ENCODE results near the gene KHSRP. TPM values are rescaled to one million over a fixed set of nuclear protein-coding genes. Genes with fewer than 3 reads are reported as not detected.

Gene KHSRP
- total RNA-seq, 4 donors from 2014 or later: 79.5 to 147 (median 119) TPM

DNA sequence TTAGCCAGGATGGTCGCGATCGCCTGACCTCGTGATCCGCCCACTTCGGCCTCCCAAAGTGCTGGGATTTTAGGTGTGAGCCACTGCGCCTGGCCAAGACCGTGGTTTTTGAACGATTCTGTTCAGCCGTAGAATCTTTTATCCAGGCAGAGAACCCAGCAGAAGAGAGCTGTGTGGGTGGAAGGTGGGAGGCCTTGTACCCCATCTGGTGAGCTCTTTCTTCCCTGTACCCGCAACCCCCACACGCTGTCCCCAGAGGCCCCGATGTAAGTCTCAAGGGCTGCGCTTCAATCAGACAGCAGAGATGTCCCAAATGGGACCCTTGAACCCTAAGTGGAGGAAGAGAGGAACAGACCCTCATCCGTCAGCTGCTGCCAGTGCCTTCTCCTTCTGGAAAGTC, 31.3 kb upstream of the KHSRP start:
- DNase-seq (ENCODE audit: low spot score in 2 of 2): no peak
- Histone ChIP-seq H3K27me3 (no peaks in the 10 kb centered on the region), H3K9me3 (peaks cover 0 to 27% (median 0%) of the 10 kb centered on the region in 4 donors), H3K4me1 (peaks cover 0 to 24% (median 9%) of the 10 kb centered on the region in 4 donors), H3K4me3 (no peak overlapping the region), H3K27ac (no peak overlapping the region), H3K36me3 (peaks cover 3 to 71% (median 9%) of the 10 kb centered on the region in 3 donors)
- WGBS, 2 donors: 96 to 98% methylated on average over 15 of the region's 15 CpGs
- TF ChIP-seq EP300 (IDR thresholded peaks at IDR 0.05): no peak
- TF ChIP-seq, protein P1, sequence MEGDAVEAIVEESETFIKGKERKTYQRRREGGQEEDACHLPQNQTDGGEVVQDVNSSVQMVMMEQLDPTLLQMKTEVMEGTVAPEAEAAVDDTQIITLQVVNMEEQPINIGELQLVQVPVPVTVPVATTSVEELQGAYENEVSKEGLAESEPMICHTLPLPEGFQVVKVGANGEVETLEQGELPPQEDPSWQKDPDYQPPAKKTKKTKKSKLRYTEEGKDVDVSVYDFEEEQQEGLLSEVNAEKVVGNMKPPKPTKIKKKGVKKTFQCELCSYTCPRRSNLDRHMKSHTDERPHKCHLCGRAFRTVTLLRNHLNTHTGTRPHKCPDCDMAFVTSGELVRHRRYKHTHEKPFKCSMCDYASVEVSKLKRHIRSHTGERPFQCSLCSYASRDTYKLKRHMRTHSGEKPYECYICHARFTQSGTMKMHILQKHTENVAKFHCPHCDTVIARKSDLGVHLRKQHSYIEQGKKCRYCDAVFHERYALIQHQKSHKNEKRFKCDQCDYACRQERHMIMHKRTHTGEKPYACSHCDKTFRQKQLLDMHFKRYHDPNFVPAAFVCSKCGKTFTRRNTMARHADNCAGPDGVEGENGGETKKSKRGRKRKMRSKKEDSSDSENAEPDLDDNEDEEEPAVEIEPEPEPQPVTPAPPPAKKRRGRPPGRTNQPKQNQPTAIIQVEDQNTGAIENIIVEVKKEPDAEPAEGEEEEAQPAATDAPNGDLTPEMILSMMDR (IDR thresholded peaks at IDR 0.05): no peak
- no peak for TF ChIP-seq POLR2A (IDR thresholded peaks at IDR 0.05)

DNA sequence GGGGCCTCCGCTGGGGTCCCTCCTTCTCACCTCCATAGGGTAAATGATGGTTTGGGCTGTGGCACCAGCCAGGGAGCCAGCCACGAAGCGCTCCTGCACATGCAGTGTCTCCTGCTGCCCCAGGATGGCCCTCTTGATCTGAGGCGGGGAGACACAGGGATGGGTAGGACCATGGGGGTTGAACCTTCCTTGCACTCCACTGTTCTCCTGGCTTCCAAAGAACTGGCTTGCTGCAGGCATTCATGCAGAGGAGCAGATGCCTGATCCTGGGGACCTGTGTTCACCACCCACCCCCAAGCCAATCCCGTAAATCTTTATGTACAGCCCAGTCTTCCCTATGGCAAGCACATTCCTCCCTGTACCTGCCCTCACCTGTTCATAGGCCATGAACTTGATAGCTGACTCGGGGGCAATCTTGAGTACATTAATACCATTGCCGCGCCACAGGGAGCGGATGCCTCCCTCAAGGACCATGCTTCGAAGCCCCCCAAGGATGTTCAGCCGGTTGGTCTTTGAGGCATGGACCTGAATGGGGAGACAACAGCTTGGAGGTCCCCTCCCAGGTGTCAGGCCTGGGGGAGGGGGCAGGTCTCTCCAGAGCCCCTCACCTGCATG, 29.4 kb upstream of the KHSRP start:
- TF ChIP-seq EP300 (IDR thresholded peaks at IDR 0.05): no peak
- no peak for TF ChIP-seq POLR2A (IDR thresholded peaks at IDR 0.05)
- TF ChIP-seq, protein P1 (IDR thresholded peaks at IDR 0.05): no peak
- peaks cover 3 to 88% (median 9%) of the 10 kb centered on the region in 3 donors for H3K36me3 ChIP-seq
- no peak overlapping the region for H3K4me3 ChIP-seq
- no peak for DNase-seq (ENCODE audit: low spot score in 2 of 2)
- peaks cover 0 to 27% (median 0%) of the 10 kb centered on the region in 4 donors for H3K9me3 ChIP-seq
- no peak overlapping the region for H3K27ac ChIP-seq
- H3K27me3 ChIP-seq: no peaks in the 10 kb centered on the region
- peaks cover 0 to 12% (median 6%) of the 10 kb centered on the region in 4 donors for H3K4me1 ChIP-seq
- 97% methylated on average over 8 to 11 of the region's 11 CpGs for WGBS, 2 donors

DNA sequence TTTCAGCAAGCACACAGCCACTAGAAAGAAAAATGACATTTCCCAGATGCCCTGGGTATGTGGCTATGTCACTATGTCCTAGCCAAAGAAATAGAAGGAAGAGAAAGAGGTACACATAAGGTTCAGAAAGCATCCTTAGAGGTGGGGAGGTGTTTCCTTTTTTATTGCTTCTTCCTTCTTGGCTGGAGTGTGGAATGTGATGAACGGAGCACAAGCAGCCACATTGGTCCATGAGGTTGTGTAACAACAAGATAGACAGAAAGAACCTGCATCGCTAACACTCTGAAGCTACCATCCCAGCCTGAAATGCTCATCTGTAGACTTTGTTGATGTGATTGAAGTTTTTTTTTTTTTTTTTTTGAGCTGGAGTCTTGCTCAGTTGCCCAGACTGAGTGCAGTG, 28.3 kb upstream of the KHSRP start:
- Histone ChIP-seq H3K36me3 (peaks cover 3 to 99% (median 9%) of the 10 kb centered on the region in 3 donors), H3K27ac (no peak overlapping the region), H3K9me3 (peaks cover 0 to 27% (median 0%) of the 10 kb centered on the region in 4 donors), H3K27me3 (no peaks in the 10 kb centered on the region), H3K4me1 (peaks cover 0 to under 1% (median 0%) of the 10 kb centered on the region in 4 donors), H3K4me3 (no peak overlapping the region)
- WGBS, 2 donors: 96 to 97% methylated on average over 2 of the region's 2 CpGs
- TF ChIP-seq, protein P1 (IDR thresholded peaks at IDR 0.05): no peak
- TF ChIP-seq POLR2A (IDR thresholded peaks at IDR 0.05) (no peak), EP300 (IDR thresholded peaks at IDR 0.05) (no peak)
- no peak for DNase-seq (ENCODE audit: low spot score in 2 of 2)

DNA sequence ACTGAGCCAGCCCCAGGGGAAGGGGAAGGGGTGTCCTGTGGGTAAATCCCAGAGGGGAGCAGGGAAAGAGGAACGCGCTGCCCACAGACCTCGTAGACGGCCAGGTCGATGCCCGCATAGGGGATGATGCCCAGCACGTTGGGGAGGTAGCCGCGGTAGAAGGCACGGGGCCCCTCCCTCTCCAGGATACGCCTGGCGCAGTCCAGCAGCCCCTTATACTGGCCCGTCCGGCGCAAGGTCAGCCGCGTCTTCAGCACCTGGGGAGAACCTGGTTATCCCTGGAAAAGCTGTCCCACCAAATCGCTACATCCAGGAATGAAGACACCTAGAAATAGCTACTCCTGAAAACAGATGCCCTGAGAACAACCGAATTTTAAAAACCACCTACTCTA, 27.6 kb upstream of the KHSRP start:
- H3K27ac ChIP-seq: no peak overlapping the region
- no peak for TF ChIP-seq EP300 (IDR thresholded peaks at IDR 0.05)
- TF ChIP-seq, protein P1 (IDR thresholded peaks at IDR 0.05): no peak
- TF ChIP-seq POLR2A (IDR thresholded peaks at IDR 0.05): no peak
- peaks cover 0 to 28% (median 0%) of the 10 kb centered on the region in 4 donors for H3K9me3 ChIP-seq
- no peaks in the 10 kb centered on the region for H3K4me1 ChIP-seq
- H3K27me3 ChIP-seq: no peaks in the 10 kb centered on the region
- no peak for DNase-seq (ENCODE audit: low spot score in 2 of 2)
- peaks cover 3 to 99% (median 9%) of the 10 kb centered on the region in 3 donors for H3K36me3 ChIP-seq
- no peak overlapping the region for H3K4me3 ChIP-seq
- 94% methylated on average over 19 of the region's 19 CpGs for WGBS, 2 donors

DNA sequence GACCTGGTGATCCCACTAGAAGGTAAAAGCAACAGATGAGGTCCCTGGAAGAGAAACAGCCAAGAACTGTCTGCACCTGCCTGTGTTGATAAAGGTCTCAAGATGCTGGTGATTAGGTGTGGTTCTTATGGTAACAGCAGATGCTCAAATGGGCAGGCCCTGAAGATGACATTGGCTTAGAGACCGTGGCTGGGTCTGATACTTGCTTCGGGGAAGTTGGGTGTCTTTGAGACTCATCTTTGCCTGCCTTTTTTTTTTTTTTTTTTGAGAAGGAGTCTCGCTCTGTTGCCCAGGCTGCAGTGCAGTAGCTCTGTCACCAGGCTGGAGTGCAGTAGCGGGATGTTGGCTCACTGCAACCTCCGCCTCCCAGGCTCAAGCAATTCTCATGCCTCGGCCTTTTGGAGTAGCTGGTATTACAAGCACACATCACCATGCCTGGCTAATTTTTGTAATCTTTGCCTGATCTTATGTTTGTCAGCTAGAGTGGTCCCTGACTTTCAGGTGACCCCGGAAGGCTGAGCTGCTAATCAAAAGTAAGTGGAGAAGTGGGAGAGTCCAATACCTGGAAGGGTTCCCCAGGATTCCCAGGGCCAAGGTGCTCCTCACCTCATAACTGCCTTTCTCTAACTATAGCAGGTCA, 27.1 kb upstream of the KHSRP start:
- peaks cover 3 to 99% (median 9%) of the 10 kb centered on the region in 3 donors for H3K36me3 ChIP-seq
- TF ChIP-seq EP300 (IDR thresholded peaks at IDR 0.05) (no peak), POLR2A (IDR thresholded peaks at IDR 0.05) (no peak)
- TF ChIP-seq, protein P1 (IDR thresholded peaks at IDR 0.05): no peak

More for the DNA sequence above, 27.1 kb upstream of the KHSRP start:
- WGBS, 2 donors: 91 to 95% methylated on average over 7 of the region's 7 CpGs
- Histone ChIP-seq H3K27ac (no peak overlapping the region), H3K4me1 (no peaks in the 10 kb centered on the region), H3K4me3 (no peak overlapping the region), H3K9me3 (peaks cover 0 to 33% (median 0%) of the 10 kb centered on the region in 4 donors), H3K27me3 (no peaks in the 10 kb centered on the region)
- no peak for DNase-seq (ENCODE audit: low spot score in 2 of 2)

All from tibial nerve (tissue), 4 donors.